GM12872 (cell line): ENCODE data around the gene CITED1.

ENCODE experiments used
- TF ChIP-seq, protein P1 (sequence below): IDR thresholded peaks from 3 replicates; pipeline ENCODE4 v1.5.1; 2011; ENCODE audit warnings: low read depth, mild to moderate bottlenecking, low read length, moderate library complexity; ENCODE audit not compliant: insufficient read depth

The CITED1 gene

DNA sequence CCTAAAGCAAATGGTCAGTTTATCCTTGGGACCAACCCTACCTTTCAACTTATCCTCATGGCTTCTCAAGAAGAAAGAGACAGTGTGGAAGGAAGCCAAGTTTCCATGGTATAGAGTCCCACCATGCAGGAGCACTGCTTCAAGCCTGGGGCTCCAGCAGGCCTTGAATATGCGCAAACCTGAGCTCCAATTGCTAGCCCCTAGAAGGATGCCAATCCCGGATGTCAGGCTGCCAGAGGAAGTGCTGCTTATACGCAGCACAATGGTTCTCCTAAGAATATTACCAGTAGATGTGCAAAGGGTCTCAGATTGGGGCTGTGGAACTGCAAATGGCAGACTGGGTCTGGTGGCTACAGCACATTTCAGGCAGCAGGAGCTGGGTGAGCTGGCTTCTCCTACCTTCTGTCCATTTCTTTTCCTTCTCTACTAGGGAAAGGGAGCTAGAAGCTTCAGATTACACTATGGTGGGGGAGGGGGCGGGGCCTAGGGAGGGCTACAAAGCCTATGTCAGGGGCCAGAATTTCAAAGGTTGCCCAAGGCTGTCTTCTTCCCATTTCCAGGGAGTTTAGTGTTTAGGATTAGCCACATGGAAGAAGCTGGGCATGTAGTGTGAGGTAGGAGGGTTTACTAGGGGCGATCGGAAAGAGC lies 40.7 kb upstream of the CITED1 start:
- TF ChIP-seq, protein P1, sequence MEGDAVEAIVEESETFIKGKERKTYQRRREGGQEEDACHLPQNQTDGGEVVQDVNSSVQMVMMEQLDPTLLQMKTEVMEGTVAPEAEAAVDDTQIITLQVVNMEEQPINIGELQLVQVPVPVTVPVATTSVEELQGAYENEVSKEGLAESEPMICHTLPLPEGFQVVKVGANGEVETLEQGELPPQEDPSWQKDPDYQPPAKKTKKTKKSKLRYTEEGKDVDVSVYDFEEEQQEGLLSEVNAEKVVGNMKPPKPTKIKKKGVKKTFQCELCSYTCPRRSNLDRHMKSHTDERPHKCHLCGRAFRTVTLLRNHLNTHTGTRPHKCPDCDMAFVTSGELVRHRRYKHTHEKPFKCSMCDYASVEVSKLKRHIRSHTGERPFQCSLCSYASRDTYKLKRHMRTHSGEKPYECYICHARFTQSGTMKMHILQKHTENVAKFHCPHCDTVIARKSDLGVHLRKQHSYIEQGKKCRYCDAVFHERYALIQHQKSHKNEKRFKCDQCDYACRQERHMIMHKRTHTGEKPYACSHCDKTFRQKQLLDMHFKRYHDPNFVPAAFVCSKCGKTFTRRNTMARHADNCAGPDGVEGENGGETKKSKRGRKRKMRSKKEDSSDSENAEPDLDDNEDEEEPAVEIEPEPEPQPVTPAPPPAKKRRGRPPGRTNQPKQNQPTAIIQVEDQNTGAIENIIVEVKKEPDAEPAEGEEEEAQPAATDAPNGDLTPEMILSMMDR = no peak

DNA sequence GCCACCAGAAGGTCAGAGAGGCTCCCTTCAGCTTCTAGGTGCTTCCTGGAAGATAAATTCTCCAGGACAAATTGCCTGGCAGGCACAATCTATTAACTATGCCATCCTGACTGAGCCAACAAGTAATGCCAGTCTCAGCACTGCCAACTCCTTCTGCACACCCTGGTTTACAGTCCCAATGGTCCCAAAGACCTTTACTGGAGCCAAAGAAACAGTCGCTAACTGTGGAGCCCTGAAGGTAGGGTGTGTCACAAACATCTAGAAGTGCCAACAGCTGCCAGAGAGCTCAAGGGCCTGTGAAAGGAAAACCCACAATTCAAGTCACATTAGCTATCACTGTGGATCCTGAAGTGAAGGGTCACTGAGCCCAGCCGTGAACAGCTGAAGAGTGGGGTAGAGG lies 34.9 kb upstream of the CITED1 start:
- TF ChIP-seq, protein P1 = no peak

DNA sequence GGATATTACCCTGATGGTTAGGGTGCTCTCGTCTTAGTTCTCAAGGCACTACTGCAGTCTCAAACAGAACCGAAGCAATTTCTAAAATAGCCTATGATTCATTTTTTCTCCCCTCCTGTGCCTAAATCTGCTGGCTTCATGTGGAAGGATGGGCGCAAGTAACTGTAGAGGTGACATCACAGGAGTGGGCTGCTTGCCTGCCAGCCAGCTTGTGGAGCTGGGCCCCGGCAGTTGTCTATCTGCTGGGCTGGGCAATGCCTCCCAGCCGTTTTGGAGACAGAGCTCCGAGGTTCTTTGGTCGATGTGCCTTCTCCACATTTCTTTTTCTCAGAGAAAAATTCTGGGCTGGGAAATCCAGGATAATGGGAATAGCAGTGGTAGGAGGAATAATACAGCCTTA lies 34.3 kb upstream of the CITED1 start:
- TF ChIP-seq, protein P1 = no peak

DNA sequence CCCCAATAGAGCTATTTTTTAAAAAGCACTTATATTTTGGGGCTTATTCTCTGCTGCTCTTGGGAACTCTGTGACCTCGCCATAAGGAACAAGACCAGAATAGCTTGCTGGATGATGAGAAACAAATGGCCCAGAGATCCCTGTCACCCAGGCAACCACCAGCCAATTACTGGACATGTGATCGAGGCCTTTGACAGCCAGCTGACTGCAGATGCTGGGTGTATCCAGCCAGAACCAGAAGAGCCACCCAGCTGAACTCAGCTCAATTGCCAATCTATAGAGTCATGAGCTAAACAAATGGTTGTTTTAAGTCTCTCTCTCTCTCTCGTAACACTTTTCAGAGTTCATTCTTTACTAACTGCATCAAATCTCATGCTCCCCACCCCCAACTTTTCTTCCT lies 24.4 kb upstream of the CITED1 start:
- TF ChIP-seq, protein P1 = no peak

DNA sequence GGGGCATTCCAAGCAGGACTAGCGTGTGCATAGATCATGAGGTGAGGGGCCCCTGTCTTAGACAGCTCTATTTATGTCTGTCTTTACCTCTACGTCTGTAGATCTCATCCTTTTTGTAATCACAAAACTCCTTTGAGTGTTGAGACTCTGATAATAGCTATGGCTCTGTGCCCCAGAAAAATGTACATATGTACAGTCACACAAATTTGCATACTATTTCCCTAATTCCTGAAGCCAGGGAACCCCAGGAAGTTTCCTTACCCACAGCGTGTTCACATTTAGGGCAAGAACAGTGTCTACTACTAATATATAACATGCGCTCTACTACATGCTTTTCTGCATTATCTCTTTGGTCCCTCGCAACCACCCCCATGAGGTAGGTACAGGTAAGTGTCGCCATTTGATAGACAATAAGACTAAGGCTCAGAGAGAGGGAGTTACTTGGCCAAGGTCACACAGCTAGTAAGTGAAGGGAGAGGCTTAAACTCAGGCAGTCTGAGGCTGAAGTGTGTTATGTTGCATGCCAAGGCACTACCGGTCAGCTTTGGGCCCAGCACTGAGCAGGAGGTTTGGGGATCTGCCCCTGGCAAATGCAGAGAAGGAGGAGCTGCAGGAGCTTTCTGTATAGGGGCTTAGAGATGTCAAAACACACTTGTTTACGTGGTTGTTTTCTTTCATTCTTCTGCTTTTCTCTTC lies 21.0 kb upstream of the CITED1 start:
- TF ChIP-seq, protein P1 = no peak

DNA sequence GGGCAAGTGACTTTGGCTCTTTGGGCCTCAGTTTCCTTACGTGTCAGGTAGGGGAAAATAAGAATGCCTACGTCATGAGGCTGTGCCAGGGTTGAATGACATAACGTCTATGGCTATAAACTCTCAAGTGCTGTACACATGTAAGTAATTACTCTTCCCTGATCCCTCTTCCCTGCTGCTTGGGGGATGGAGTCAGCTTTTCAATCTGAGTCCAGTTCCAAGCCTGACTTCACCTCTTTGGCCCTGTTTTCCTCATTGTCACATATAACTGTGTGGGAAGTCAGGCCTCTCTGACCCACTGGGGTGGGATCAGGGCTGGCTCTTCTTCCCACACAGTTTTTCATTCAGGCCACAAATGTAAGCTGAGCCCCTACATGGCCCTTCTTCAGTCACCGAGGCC lies 11.4 kb upstream of the CITED1 start:
- TF ChIP-seq, protein P1 = no peak

DNA sequence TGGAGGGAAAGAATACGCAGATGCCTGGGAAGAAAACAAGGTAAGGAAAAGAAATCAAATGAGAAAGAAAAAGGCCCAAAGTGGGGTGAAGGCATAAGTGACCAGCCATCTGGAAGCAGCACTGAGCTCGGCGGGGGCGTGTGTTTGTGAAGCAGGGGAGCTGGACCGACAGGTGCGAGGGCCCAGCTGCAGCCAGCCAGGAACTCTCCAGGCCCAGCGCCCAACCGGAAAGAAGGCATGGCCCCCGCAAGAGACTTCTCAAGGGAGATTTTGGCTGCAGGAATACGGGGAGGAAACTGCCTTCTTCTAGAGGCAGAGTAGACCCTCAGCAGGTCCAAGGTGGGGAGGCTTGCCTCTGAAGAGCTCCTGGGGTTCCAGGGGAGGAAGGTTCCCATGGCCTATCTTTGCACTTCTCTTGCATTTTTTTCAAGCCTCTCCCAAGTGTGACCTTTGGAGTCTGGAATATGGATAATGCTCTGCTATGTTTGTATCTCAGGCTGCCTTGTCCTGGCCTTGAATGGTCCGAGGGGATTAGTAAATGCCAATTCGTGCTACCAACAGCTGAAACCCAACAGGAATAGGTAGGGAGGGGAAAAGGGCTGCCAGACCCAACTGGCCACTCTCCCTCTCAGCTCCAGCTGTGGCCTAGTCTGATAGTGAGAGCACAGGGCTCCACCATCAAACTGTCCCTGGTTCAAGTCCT lies 10.8 kb upstream of the CITED1 start:
- TF ChIP-seq, protein P1 = no peak
